NCI-H774 (cell line): ENCODE data around the gene NOXA1.
A peak's percentile ranks its signal among the peaks of the same experiment; 100 is the strongest.

Experiments used
- DNase-seq: peaks from one replicate; lab custom pipeline; 2025; lab: John Stamatoyannopoulos, UW

The NOXA1 gene

DNA sequence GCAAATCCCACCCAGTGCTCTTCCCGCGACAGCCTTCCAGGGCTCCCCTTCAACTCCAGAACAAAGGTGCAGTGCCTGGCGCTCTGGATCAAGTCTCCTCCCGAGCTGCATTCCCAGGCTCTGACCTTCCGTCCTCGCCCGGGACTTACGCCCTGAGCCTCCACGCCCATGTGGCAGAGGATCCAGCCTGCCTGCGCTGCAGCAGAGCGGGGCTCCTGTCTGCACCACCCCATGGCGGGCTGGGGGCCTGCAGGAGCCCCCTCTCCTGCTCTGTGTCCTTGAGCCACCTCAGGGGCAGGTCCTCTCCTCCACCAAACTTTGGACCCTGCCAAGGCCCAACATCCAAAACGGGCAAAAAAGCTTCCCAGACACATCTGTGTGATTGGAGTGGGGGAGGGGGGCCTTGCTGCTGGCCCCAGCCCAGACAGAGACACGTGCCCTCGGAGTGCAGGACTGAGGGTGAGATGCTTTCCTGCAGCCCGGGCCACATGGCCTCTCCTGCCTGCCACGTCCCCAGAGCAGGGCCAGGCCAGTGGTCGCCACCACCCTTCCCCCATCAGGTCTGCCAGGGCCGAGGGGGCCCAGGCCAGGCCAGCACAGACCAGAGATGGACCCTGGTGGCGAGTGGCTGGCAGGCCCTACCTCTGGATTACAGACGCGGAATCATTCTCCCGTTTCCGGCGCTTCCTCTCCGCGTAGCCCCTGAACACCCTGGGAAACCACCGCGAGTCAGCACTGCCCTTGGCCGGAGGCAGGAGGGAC is 31.6 kb downstream of the NOXA1 start:
- no peak for DNase-seq

- no peak for DNase-seq
Measured at GRCh38 chr9:137455359-137455991, 32.3 kb downstream of the NOXA1 start.

DNA sequence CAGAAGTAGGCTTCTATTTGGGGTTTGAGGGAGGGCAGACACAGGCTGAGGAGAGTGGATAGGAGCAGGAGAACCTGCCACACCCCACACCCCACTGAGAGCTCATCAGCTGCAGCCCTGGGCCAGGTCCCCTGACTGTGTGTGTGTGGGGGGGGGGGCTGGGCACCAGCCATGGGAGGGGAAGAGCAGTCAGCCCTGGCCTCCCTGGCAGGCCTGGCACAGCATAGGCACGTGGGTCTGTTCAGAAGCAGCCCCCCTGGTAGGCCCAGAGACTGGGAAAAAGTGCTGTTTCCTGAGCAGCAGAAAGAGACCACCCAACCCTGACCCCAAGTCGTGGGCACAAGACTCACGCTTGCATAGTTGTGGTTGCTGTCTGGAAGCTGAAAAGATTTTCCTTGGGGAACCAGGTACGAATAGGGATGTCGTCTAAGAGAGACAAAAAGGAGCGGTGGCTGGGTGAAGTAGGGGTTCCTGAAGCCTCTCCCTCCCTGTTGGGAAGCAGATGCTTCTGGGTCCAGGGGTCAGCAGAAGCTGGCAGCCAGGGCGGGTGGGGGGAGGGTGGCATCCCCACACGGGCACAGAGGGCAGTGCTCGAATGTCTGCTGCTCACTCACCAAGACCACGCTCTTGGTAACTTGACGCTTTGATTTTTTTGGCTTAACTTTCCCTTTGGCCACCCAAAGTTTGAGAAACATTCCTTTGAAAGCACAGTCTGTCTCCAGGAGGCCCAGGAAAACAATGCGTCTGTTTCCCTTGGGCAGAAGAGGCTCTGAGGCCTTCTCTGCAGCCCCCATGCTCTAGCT is 33.1 kb downstream of the NOXA1 start:
- DNase-seq, result no peak

DNA sequence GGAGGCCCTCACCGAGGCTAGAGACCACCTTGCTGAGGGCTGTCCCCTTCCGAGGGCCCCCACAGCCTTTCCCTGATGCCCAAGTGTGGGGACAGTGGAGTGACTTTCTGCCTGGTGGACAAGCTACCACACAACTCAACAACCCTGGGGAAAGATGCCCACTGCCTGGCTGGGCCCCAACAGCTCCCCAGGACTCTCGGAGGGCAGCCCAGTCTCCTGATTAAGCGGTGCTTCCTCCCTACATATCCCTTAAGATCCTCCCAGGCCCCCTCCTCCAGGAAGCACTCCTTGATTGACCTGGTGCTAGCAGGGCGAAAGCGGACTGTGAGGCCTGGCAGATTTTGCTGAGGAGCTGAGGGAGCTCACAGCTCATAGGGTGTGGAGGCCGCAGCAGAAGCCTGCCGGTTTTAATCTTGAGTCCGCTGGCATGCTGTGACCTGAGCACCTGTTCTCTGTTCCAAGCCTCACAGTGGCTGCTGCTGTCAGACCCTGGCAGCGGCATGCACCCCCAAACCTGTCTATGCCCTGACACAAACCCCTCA is 33.7 kb downstream of the NOXA1 start:
- no peak for DNase-seq

GRCh38 chr9:137457406-137458193 is 34.4 kb downstream of the NOXA1 start:
- DNase-seq, result no peak

- DNase-seq, result no peak
Measured at GRCh38 chr9:137458194-137459151, 35.3 kb downstream of the NOXA1 start.

DNA sequence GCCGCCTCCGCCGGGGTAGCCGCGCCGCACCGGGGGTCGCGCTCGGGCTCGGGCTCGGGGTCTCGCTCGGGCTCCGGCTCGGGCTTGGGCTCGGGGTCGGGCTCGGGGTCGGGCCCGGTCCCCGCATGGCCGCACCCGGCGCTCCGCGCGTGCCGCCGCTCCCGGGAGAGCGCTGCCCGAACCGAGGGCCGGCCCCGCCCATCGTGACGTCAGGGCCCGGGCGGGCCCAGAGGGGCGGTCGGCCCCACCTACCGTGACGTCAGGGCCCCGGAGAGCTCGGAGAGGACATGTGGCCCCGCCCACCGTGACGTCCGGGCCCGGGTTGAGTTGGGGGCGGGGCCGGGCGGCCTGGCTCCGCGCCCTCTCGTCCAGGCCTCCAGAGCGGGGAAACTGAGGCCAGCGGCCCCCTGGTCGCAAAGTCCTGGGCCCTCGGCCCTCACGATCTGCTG is 36.0 kb downstream of the NOXA1 start, which contains the start of gene NSMF:
NSMF (minus strand) TSS at position 183 of the 449 bp plus-strand sequence. CDS start 232 bp downstream, outside the sequence.
- peak; percentile 92 for DNase-seq

GRCh38 chr9:137459601-137460362 is 36.6 kb downstream of the NOXA1 start:
- DNase-seq, result no peak

DNA sequence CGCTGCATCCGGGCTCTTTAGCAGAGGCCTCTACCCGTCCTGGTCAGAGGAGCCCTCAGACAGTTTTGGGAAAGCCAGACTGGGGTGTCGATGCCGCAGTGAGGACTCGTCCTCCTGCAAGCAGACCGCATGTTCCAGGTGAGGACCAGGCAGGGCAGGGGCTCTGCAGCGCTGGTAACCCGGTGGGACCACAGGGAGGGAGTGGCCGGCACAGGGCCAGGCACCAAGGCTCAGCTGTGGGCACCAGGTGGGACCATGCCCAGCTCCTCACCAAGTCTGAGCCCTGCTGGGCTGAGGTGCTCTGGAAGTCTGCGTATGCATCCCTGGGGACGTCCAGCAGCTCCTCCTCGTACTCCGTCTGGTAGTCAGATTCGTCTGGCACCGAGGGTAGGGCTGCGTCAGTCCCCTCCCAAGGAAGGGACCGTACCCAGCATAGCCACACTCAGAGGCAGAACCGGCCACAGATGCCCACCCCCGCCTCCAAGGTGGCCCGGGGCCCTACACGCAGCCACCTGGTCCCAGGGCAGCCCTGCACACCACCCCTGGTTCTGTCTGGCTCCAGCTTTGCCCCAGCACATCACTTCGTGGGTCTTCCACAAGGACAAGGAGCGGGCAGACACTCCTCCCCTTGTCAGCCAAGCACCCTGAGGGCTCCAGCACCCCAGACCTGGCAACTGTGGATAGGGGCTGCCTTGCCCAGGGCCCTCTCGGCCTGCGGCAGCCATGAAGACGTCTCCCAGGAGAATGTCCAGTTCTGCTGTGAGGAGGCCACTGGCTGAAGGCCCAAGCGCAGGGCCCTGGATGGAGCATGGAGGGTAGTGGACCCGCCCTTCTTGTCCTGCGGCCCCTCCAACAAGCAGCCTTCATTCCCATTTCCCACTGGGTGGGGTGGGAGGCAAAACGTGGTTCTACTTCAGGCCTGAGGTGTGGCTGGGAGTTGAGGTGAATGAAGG is 37.4 kb downstream of the NOXA1 start:
- no peak for DNase-seq

DNA sequence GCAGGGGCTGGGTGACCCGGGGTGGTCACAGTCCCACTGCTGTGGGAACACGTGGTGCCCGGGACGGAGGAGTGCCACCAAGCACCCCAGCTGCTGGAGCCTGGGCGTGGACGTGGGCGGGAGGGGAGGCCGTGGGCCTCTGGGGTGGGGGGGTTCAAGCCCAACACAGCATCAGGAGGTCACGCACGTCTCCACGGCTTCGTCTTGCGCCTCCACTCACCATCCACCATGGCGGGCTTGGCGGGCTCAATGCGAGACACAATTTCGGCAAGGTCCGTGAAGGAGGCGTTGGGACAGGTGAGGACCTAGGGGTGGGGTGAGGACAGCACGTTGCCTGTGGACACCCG is 38.1 kb downstream of the NOXA1 start:
- no peak for DNase-seq

DNA sequence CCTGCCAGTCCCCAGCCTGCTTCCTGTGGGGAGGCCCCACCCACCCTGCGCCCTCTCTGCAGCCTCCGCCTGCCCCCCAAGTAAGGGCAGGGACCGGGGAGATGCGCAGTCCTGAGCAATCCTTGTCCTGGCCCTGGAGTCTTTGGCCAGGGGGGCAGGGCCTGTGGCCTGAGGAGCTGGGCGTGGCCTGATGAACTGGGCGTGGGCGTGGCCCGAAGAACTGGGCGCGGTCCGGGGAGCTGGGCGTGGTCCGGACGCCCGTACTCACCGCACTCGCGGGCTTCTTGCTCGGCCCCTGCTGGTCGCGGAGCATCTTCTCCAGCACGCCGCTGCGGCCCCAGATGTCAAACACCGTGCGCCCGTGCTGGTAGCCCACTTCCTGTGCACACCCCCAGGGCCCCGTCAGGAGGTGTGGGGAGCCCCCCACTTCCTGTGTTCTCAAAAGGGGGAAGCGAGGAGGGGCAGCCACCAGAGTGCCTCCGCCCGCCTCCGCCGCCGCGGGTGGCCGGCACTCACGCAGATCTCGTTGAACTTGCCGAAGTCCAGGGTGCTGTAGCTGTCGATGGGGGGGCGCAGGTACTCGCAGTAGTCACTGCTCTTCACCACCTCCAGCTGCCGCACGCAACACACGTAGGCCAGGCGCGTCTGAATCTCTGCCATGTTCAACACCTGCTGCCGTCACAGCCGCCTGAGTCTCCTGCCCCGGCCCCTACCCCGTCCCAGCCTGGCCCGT is 38.6 kb downstream of the NOXA1 start:
- DNase-seq, result no peak

GRCh38 chr9:137462396-137462985 is 39.3 kb downstream of the NOXA1 start:
- no peak for DNase-seq

- DNase-seq, result no peak
Measured at GRCh38 chr9:137462986-137463930, 40.1 kb downstream of the NOXA1 start.

DNA sequence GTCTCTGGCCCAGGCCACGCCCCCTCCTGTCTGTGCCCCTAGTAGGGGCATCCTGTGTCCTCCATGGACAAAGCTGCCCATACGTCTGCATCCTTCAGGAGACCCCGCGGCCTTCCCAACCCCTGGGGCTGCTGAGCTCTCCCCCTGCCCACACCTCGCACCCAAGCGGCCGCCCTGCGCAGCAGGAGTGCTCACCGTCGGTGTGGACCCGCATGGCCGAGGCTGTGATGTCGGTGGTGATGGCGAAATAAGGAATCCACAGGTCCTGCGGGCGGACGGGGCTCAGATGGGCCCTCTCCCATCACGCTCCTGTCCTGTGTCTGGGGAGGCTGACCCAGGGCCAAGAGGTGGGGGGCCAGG is 40.7 kb downstream of the NOXA1 start:
- DNase-seq, result no peak

DNA sequence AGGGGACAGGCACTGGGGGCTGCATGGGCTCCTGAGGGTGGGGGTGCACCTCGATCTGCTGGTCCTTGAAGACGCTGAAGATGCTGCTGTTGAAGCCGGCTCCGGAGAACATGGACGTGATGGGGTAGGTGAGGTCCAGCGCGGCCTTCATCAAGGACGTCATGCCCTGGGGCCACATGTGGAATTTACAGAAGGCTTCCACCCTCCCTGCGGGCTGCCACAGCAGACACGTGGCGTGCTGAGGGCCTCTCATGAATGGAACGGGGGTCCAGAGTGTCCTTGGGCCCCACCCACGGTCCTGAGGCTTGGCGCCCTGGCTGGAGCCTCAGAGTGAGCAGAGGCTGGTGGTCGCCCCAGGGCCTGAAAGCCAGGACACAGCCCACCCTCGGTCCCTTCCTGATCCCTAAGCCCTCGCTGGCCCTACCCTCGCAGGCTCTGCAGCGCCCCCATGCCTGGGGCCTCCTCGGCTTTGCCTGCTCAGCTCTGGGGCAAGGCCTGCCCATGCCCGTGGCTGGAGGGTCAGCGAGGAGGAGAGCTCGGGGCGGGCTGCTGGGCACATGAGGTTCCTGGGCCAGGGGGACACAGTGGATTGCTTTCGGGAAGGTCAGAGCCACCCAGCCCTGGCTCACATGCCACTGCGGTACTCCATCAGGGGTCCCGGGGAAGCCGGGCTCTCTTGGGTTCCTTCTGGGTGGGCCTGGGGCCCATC is 41.3 kb downstream of the NOXA1 start:
- no peak for DNase-seq
